Measurements from ENCODE around the gene NOL12. TPM values are rescaled to one million over a fixed set of nuclear protein-coding genes. Genes with fewer than 3 reads are reported as not detected.

NOL12 gene
- total RNA-seq, 1 experiment from 2014 or later = 32.7 TPM

DNA sequence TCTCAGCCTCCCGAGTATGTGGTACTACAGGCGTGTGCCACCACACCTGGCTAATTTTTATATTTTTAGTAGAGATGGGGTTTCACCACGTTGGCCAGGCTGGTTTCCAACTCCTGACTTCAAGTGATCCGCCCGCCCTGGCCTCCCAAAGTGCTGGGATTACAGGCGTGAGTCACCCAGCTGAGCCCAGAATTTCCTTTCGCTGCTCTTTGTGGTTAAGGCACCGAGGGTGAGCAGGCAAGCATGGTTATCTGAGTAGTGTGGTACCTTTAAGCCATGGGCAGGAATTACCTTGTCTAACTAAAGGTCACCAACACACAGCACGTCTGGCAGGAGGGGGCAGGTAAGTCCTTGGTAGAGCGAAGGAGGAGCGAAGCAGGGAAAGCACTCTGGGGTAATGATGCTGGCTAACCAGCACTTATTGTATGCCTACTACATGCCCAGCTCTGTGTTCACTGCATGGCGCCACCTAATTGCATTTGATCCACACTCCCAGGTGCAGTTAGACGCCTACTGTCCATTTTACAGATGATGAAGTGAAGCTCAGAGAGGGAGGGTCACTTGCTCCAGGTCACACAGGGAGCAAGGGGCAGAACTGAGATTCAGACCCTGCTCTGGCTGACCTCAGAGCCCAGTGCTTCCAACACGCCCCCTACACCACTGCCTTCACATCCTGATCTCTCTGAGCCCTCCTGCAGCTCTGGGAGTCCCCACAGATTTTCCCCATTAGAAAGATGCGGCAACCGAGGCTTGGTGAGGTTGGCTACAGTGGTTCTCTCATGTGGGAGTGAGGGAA is 56.4 kb downstream of the NOL12 start:
- H3K4me1 ChIP-seq (ENCODE audit: control insufficient read depth, insufficient read depth, low read length) = peaks cover 19% of the 10 kb centered on the region
- no TSS peak for BruUV-seq (replicated peaks)
- no peaks in the 10 kb centered on the region for H3K9me3 ChIP-seq (ENCODE audit: control insufficient read depth, insufficient read depth, low read depth, low read length)
- ATAC-seq (peak; percentile 44; the same call in 1 of the 2 replicates), DNase-seq (ENCODE audit: low read depth, low spot score) (no peak)
- H3K27me3 ChIP-seq (ENCODE audit: control insufficient read depth, insufficient read depth, low read length) = no peaks in the 10 kb centered on the region
- CTCF ChIA-PET = interaction anchor here (0.6 kb wide), 1 partner anchor 60 kb away, joined by 4 read pairs; no protein-coding TSS in a partner anchor
- TF ChIP-seq SIN3A (IDR thresholded peaks at IDR 0.05; ENCODE audit: borderline replicate concordance, insufficient read depth, low read depth, low read length) = no peak
- no peak for TF ChIP-seq POLR2AphosphoS5 (IDR thresholded peaks at IDR 0.05; ENCODE audit: low read depth, low read length)
- in situ Hi-C loops (cut with HindIII; ENCODE audit: low pct_unique_long_range_greater_than_20kb, low sequenced_read_pairs) (no loop called here), intact Hi-C loops (cut with micrococcal nuclease; ENCODE audit: unreplicated experiment) (no loop called here)
- POLR2A ChIA-PET = interaction anchor here (0.5 kb wide), 1 partner anchor 38 kb away, joined by 4 read pairs; no protein-coding TSS in a partner anchor
- no peak overlapping the region for H3K4me3 ChIP-seq (ENCODE audit: low read depth in 2 of 2, low read length in 2 of 2)
- no peaks in the 10 kb centered on the region; the same call in 1 of the 2 replicates for H3K36me3 ChIP-seq (ENCODE audit: control insufficient read depth, insufficient read depth, low read length)
- peak overlapping the region; percentile 44; the same call in 1 of the 2 replicates for H3K27ac ChIP-seq (ENCODE audit: low read length)

Other genes starting within 250 kb of the NOL12 start
- gene MFNG, start 200.0 kb upstream of the NOL12 start, total RNA-seq (2021; ENCODE audit: unreplicated experiment) = 7.1 TPM
- gene CARD10, start 166.9 kb upstream of the NOL12 start, total RNA-seq (2021; ENCODE audit: unreplicated experiment) = 43.1 TPM
- gene CDC42EP1, start 125.9 kb upstream of the NOL12 start, total RNA-seq (2021; ENCODE audit: unreplicated experiment) = 62.5 TPM
- gene LGALS2, start 106.3 kb upstream of the NOL12 start, total RNA-seq (2021; ENCODE audit: unreplicated experiment) = not detected
- gene GGA1, start 77.5 kb upstream of the NOL12 start, total RNA-seq (2021; ENCODE audit: unreplicated experiment) = 45.4 TPM
- 6.8 TPM for gene SH3BP1, start 46.7 kb upstream of the NOL12 start, total RNA-seq (2021; ENCODE audit: unreplicated experiment)
- 17.6 TPM for gene PDXP, start 27.6 kb upstream of the NOL12 start, total RNA-seq (2021; ENCODE audit: unreplicated experiment)
- 1,518 TPM for gene LGALS1, start 10.7 kb upstream of the NOL12 start, total RNA-seq (2021; ENCODE audit: unreplicated experiment)
- 50.5 TPM for gene TRIOBP, start 10.7 kb downstream of the NOL12 start, total RNA-seq (2021; ENCODE audit: unreplicated experiment)
- 11.2 TPM for gene GCAT, start 121.6 kb downstream of the NOL12 start, total RNA-seq (2021; ENCODE audit: unreplicated experiment)
- gene GALR3, start 137.0 kb downstream of the NOL12 start, total RNA-seq (2021; ENCODE audit: unreplicated experiment) = not detected
- 28.1 TPM for gene ANKRD54, start 158.0 kb downstream of the NOL12 start, total RNA-seq (2021; ENCODE audit: unreplicated experiment)
- 211 TPM for gene EIF3L, start 163.1 kb downstream of the NOL12 start, total RNA-seq (2021; ENCODE audit: unreplicated experiment)
- 34.5 TPM for gene MICALL1, start 220.0 kb downstream of the NOL12 start, total RNA-seq (2021; ENCODE audit: unreplicated experiment)

All from Panc1 (cell line).